Gastrocnemius medialis (tissue), 4 donors: ENCODE results near the gene CRTC3.
A peak's percentile ranks its signal among the peaks of the same experiment; 100 is the strongest.

ENCODE experiments used
- CTCF ChIP-seq, 5 experiments: fragments of 450-650 bp in 3 of 5; fragments of 200-600 bp in 2 of 5; sonication (generic) in 2 of 5; IDR thresholded peaks in 4 of 5; conservative IDR thresholded peaks in 1 of 5; 1 replicate in 4 of 5; 2 replicates in 1 of 5; pipeline ENCODE4 v1.5.1; 2016 to 2019; ENCODE audit warnings: antibody characterized with exemption in 5 of 5, mild to moderate bottlenecking in 3 of 5, moderate library complexity in 3 of 5
- POLR2A ChIP-seq, 2 donors: fragments of 450-650 bp; IDR thresholded peaks; one replicate each; pipeline ENCODE4 v1.6.1; 2017; ENCODE audit warnings: antibody characterized with exemption in 2 of 2, mild to moderate bottlenecking in 2 of 2, moderate library complexity in 2 of 2

GRCh38 chr15:90623854-90624253, 94.1 kb downstream of the CRTC3 start:
- peak in 1 of 2 donors; percentile 11 for TF ChIP-seq POLR2A (IDR thresholded peaks at IDR 0.05)
- no peak for TF ChIP-seq CTCF (IDR thresholded peaks at IDR 0.05 in 4 of 5, conservative IDR thresholded peaks at IDR 0.05 in 1 of 5)
